Stimulated activated CD8-positive, alpha-beta memory T cell treated with anti-CD3 and anti-CD28 coated beads, Interleukin-15, amount 100 ng/mL, for 4 hours (primary cell): ENCODE results near the gene ARL3.

Experiments
- DNase-seq, 2 donors: peaks; one replicate each; pipeline ENCODE4 v3.0.0-alpha.2; 2020; ENCODE audit warnings: low read depth in 2 of 2

The ARL3 gene

GRCh38 chr10:102641880-102642735 lies 72.1 kb downstream of the ARL3 start:
- DNase-seq: peak; percentile 94 to 95

GRCh38 chr10:102641402-102641801 lies 72.8 kb downstream of the ARL3 start:
- no peak for DNase-seq

GRCh38 chr10:102639537-102639936 lies 74.7 kb downstream of the ARL3 start:
- no peak for DNase-seq

- DNase-seq: no peak
Observed at GRCh38 chr10:102635377-102635776, 78.8 kb downstream of the ARL3 start.

- DNase-seq: no peak
Observed at GRCh38 chr10:102634686-102635085, 79.5 kb downstream of the ARL3 start.

GRCh38 chr10:102633848-102634247 lies 80.3 kb downstream of the ARL3 start:
- DNase-seq: no peak

GRCh38 chr10:102633287-102633686 lies 80.9 kb downstream of the ARL3 start:
- no peak for DNase-seq

- no peak for DNase-seq
Observed at GRCh38 chr10:102632394-102633111, 81.6 kb downstream of the ARL3 start.

- no peak for DNase-seq
Observed at GRCh38 chr10:102631525-102632393, 82.4 kb downstream of the ARL3 start.

GRCh38 chr10:102630663-102631062 lies 83.5 kb downstream of the ARL3 start:
- DNase-seq: no peak

GRCh38 chr10:102629661-102630614 lies 84.3 kb downstream of the ARL3 start:
- DNase-seq: no peak

- no peak for DNase-seq
Observed at GRCh38 chr10:102628451-102628911, 85.7 kb downstream of the ARL3 start.

- no peak for DNase-seq
Observed at GRCh38 chr10:102627736-102628293, 86.4 kb downstream of the ARL3 start.

GRCh38 chr10:102627291-102627735 lies 86.9 kb downstream of the ARL3 start:
- DNase-seq: no peak

GRCh38 chr10:102626026-102626685 lies 88.0 kb downstream of the ARL3 start:
- DNase-seq: no peak

GRCh38 chr10:102624751-102625645 lies 89.2 kb downstream of the ARL3 start:
- DNase-seq: no peak

- no peak for DNase-seq
Observed at GRCh38 chr10:102624094-102624493, 90.1 kb downstream of the ARL3 start.
